ENCODE measurements around the gene CDH4.

Gene CDH4

GRCh38 chr20:61529354-61529753, 277.3 kb downstream of the CDH4 start:
- Histone ChIP-seq H3F3A (ENCODE audit: insufficient read depth) (no peaks in the 10 kb centered on the region), H3K4me2 (ENCODE audit: low read depth, low read length, poor library complexity, severe bottlenecking) (no peak overlapping the region), H3K27ac (ENCODE audit: low read depth, low read length) (no peak overlapping the region), H4K20me1 (ENCODE audit: low read depth, low read length) (0 out of 2 replicates have a peak, but pooled peaks cover 5% of the 10 kb centered on the region), H3K9ac (ENCODE audit: low read length) (no peak overlapping the region), H3K9me3 (ENCODE audit: insufficient read depth, low read length) (no peaks in the 10 kb centered on the region), H3K27me3 (ENCODE audit: low read length) (no peaks in the 10 kb centered on the region), H2AFZ (ENCODE audit: low read depth, low read length, severe bottlenecking) (no peak overlapping the region), H3K9me2 (replicated peaks; ENCODE audit: insufficient read depth, low read length) (no peaks in the 10 kb centered on the region), H3K36me3 (ENCODE audit: low read length) (no peaks in the 10 kb centered on the region), H3K4me3 (ENCODE audit: insufficient read depth, low read length, poor library complexity, severe bottlenecking) (no peak overlapping the region), H3K79me2 (ENCODE audit: insufficient read depth, low read length) (no peaks in the 10 kb centered on the region)
- TF ChIP-seq EZH2phosphoT487 (conservative IDR thresholded peaks at IDR 0.05; ENCODE audit: low read length) (no peak), CTCF (IDR thresholded peaks at IDR 0.05; ENCODE audit: insufficient read depth, low read length, poor library complexity, severe bottlenecking) (no peak)

GRCh38 chr20:61531553-61532345, 279.7 kb downstream of the CDH4 start:
- Histone ChIP-seq H3K4me3 (ENCODE audit: insufficient read depth, low read length, poor library complexity, severe bottlenecking) (no peak overlapping the region), H3K9me2 (replicated peaks; ENCODE audit: insufficient read depth, low read length) (no peaks in the 10 kb centered on the region), H2AFZ (ENCODE audit: low read depth, low read length, severe bottlenecking) (no peak overlapping the region), H3K9me3 (ENCODE audit: insufficient read depth, low read length) (no peaks in the 10 kb centered on the region), H3K27ac (ENCODE audit: low read depth, low read length) (no peak overlapping the region), H3K36me3 (ENCODE audit: low read length) (no peaks in the 10 kb centered on the region), H3K9ac (ENCODE audit: low read length) (no peak overlapping the region), H3K79me2 (ENCODE audit: insufficient read depth, low read length) (no peaks in the 10 kb centered on the region), H3F3A (ENCODE audit: insufficient read depth) (no peaks in the 10 kb centered on the region), H4K20me1 (ENCODE audit: low read depth, low read length) (0 out of 2 replicates have a peak, but pooled peaks cover 5% of the 10 kb centered on the region), H3K27me3 (ENCODE audit: low read length) (no peaks in the 10 kb centered on the region), H3K4me2 (ENCODE audit: low read depth, low read length, poor library complexity, severe bottlenecking) (no peak overlapping the region)
- TF ChIP-seq CTCF (IDR thresholded peaks at IDR 0.05; ENCODE audit: insufficient read depth, low read length, poor library complexity, severe bottlenecking), result no peak
- no peak for TF ChIP-seq EZH2phosphoT487 (conservative IDR thresholded peaks at IDR 0.05; ENCODE audit: low read length)

- no peaks in the 10 kb centered on the region for H3K27me3 ChIP-seq (ENCODE audit: low read length)
- no peak overlapping the region for H3K4me3 ChIP-seq (ENCODE audit: insufficient read depth, low read length, poor library complexity, severe bottlenecking)
- 0 out of 2 replicates have a peak, but pooled peaks cover 5% of the 10 kb centered on the region for H4K20me1 ChIP-seq (ENCODE audit: low read depth, low read length)
These were observed 280.7 kb downstream of the CDH4 start for GRCh38 chr20:61532736-61533135.

More at GRCh38 chr20:61532736-61533135, 280.7 kb downstream of the CDH4 start:
- Histone ChIP-seq H3F3A (ENCODE audit: insufficient read depth) (no peaks in the 10 kb centered on the region), H3K79me2 (ENCODE audit: insufficient read depth, low read length) (no peaks in the 10 kb centered on the region), H3K9me2 (replicated peaks; ENCODE audit: insufficient read depth, low read length) (no peaks in the 10 kb centered on the region), H3K36me3 (ENCODE audit: low read length) (no peaks in the 10 kb centered on the region), H3K9ac (ENCODE audit: low read length) (no peak overlapping the region), H2AFZ (ENCODE audit: low read depth, low read length, severe bottlenecking) (no peak overlapping the region), H3K4me2 (ENCODE audit: low read depth, low read length, poor library complexity, severe bottlenecking) (no peak overlapping the region), H3K9me3 (ENCODE audit: insufficient read depth, low read length) (no peaks in the 10 kb centered on the region), H3K27ac (ENCODE audit: low read depth, low read length) (no peak overlapping the region)
- TF ChIP-seq EZH2phosphoT487 (conservative IDR thresholded peaks at IDR 0.05; ENCODE audit: low read length), result no peak
- TF ChIP-seq CTCF (IDR thresholded peaks at IDR 0.05; ENCODE audit: insufficient read depth, low read length, poor library complexity, severe bottlenecking), result no peak
